Neuronal stem cell (in vitro differentiated cells): Measurements from ENCODE around the gene ZNF141.
"Not testable (repeated sequence)": the region's sequence is repeated elsewhere in the genome, so short reads cannot be mapped to it uniquely, and the experiment has no call there.

Source experiments
- DNase-seq: peaks from one replicate; pipeline ENCODE4 v3.0.0-alpha.2; 2013; ENCODE audit warnings: low spot score
- H2AFZ ChIP-seq: one replicate; pipeline ENCODE4 v1.6.1; 2013; ENCODE audit warnings: mild to moderate bottlenecking, low read length, inconsistent platforms
- H2AK5ac ChIP-seq: 2 replicates; pipeline ENCODE4 v1.6.1; 2013; ENCODE audit warnings: low read depth, mild to moderate bottlenecking, inconsistent platforms, low read length, moderate library complexity, mixed read lengths
- H2BK120ac ChIP-seq: 2 replicates; pipeline ENCODE4 v1.6.1; 2013; ENCODE audit warnings: low read depth, mild to moderate bottlenecking, inconsistent platforms, low read length, moderate library complexity, mixed read lengths
- H2BK12ac ChIP-seq: one replicate; pipeline ENCODE4 v1.6.1; 2013; ENCODE audit warnings: low read length, inconsistent platforms
- H2BK15ac ChIP-seq: 2 replicates; pipeline ENCODE4 v1.6.1; 2013; ENCODE audit warnings: mild to moderate bottlenecking, low read length, inconsistent platforms, mixed read lengths
- H2BK5ac ChIP-seq: one replicate; pipeline ENCODE4 v1.6.1; 2013; ENCODE audit warnings: inconsistent platforms, mild to moderate bottlenecking, low read length, moderate library complexity
- H3K14ac ChIP-seq: one replicate; pipeline ENCODE4 v1.6.1; 2013; ENCODE audit warnings: low read length, inconsistent platforms
- H3K18ac ChIP-seq: 2 replicates; pipeline ENCODE4 v1.6.1; 2013; ENCODE audit warnings: low read length, inconsistent platforms
- H3K23ac ChIP-seq: 2 replicates; pipeline ENCODE4 v1.6.1; 2013; ENCODE audit warnings: low read depth, mild to moderate bottlenecking, mixed read lengths, low read length, inconsistent platforms; ENCODE audit not compliant: poor library complexity
- H3K27ac ChIP-seq: replicated peaks from 3 replicates; pipeline ENCODE4 v1.5.1; 2013; ENCODE audit warnings: low read length, inconsistent platforms
- H3K27me3 ChIP-seq, 3 experiments: 2 replicates each; pipeline ENCODE4 v1.6.1; 2013; ENCODE audit warnings: low read length in 3 of 3, mild to moderate bottlenecking in 2 of 3, inconsistent platforms in 1 of 3, low read depth in 1 of 3, mixed read lengths in 1 of 3, moderate library complexity in 1 of 3; ENCODE audit not compliant: control insufficient read depth in 3 of 3, insufficient read depth in 3 of 3
- H3K36me3 ChIP-seq, 2 donors: replicated peaks in 1 of 2; 2 replicates each; pipeline ENCODE4 v1.6.1; 2013; ENCODE audit warnings: low read length in 2 of 2; ENCODE audit not compliant: control insufficient read depth in 2 of 2, insufficient read depth in 2 of 2
- H3K4ac ChIP-seq: 2 replicates; pipeline ENCODE4 v1.6.1; 2013; ENCODE audit warnings: inconsistent platforms, mild to moderate bottlenecking, low read length, moderate library complexity
- H3K4me1 ChIP-seq, 2 donors: 1 replicate in 1 of 2; 2 replicates in 1 of 2; pipeline ENCODE4 v1.6.1; 2013; ENCODE audit warnings: low read length in 2 of 2, low read depth in 1 of 2; ENCODE audit not compliant: control insufficient read depth in 2 of 2, insufficient read depth in 1 of 2
- H3K4me2 ChIP-seq: one replicate; pipeline ENCODE4 v1.6.1; 2013; ENCODE audit warnings: mild to moderate bottlenecking, low read length, inconsistent platforms; ENCODE audit not compliant: insufficient read depth, poor library complexity, severe bottlenecking
- H3K4me3 ChIP-seq, 2 donors: 2 replicates each; pipeline ENCODE4 v1.5.1; 2013; ENCODE audit warnings: low read length in 2 of 2, mild to moderate bottlenecking in 2 of 2, inconsistent platforms in 1 of 2, moderate library complexity in 1 of 2
- H3K79me1 ChIP-seq: one replicate; pipeline ENCODE4 v1.6.1; 2013; ENCODE audit warnings: low read depth, mild to moderate bottlenecking, inconsistent platforms, low read length, moderate library complexity
- H3K9ac ChIP-seq: one replicate; pipeline ENCODE4 v1.6.1; 2013; ENCODE audit warnings: mild to moderate bottlenecking, low read depth, low read length, inconsistent platforms; ENCODE audit not compliant: poor library complexity
- H3K9me3 ChIP-seq, 2 donors: replicated peaks in 1 of 2; 2 replicates each; pipeline versions ENCODE3 to v1.6.1; 2013; ENCODE audit warnings: low read length in 2 of 2, mild to moderate bottlenecking in 2 of 2, inconsistent platforms in 1 of 2, low read depth in 1 of 2, mixed read lengths in 1 of 2, moderate library complexity in 1 of 2; ENCODE audit not compliant: control insufficient read depth in 2 of 2, insufficient read depth in 1 of 2
- H4K8ac ChIP-seq: one replicate; pipeline ENCODE4 v1.6.1; 2013; ENCODE audit warnings: low read depth, mild to moderate bottlenecking, inconsistent platforms, low read length, moderate library complexity
- H4K91ac ChIP-seq: one replicate; pipeline ENCODE4 v1.6.1; 2013; ENCODE audit warnings: low read length, low read depth, mild to moderate bottlenecking, inconsistent platforms; ENCODE audit not compliant: poor library complexity
- WGBS, 2 donors: extraction: QIAGEN DNeasy Blood & Tissue Kit; methylation state at CpG; one replicate each; pipeline ENCODE4 v1.1.7; 2013; ENCODE audit warnings: missing lambda C conversion rate in 2 of 2, mixed read lengths in 1 of 2; ENCODE audit not compliant: insufficient read length in 2 of 2, insufficient replicate concordance in 1 of 2; ENCODE audit errors: extremely low coverage in 2 of 2; 5-methylcytosine and 5-hydroxymethylcytosine counted together

ZNF141 gene

DNA sequence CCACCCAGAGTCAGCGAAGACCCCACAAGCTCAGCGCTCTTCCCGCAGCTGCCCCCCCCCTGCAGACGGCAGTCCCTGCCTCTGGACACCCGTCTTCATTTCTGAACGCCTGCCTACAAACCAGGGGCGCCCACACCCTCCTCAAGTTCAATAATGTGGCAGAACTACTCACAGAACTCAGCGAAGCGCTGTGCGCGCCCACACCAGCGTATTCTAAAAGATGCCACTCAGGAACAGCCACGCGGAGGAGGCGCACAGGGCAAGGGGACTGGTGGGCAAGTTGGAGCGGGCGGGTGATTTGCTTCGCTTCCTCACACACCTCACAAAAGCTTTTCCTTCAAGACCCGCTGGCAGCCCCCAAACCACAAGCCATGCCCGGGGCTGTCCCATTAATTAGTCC, 33.1 kb upstream of the ZNF141 start:
- not testable (repeated sequence) for H3K27me3 ChIP-seq, H3K79me1 ChIP-seq, H4K91ac ChIP-seq, H3K36me3 ChIP-seq, H2BK15ac ChIP-seq, H3K18ac ChIP-seq, H2BK5ac ChIP-seq, H2BK12ac ChIP-seq, H4K8ac ChIP-seq, H2AK5ac ChIP-seq, H3K4me1 ChIP-seq, H3K23ac ChIP-seq, DNase-seq, H2BK120ac ChIP-seq, H3K4ac ChIP-seq, H3K27ac ChIP-seq
- Histone ChIP-seq H3K9ac (peak overlapping the region; percentile 87), H3K14ac (peak overlapping the region; percentile 94), H3K9me3 (peaks cover 4 to 31% of the 10 kb centered on the region in 2 donors), H2AFZ (peak overlapping the region; percentile 95), H3K4me2 (peak overlapping the region; percentile 76), H3K4me3 (peak overlapping the region; percentile 63 to 92)
- no CpG with 5 or more reads among the region's 20 CpGs for WGBS, 2 donors

GRCh38 chr4:304969-305680, 32.5 kb upstream of the ZNF141 start, which contains the start of gene ZNF732:
Gene ZNF732 (minus strand): TSS chr4:305474. CDS start chr4:305310, 164 bp downstream.
- peak within 1 kb of the TSS; percentile 25 for H3K27ac ChIP-seq
- peak within 1 kb of the TSS; percentile 87 for H3K9ac ChIP-seq
- no peak within 1 kb of the TSS for H4K8ac ChIP-seq
- H3K18ac ChIP-seq, result peak within 1 kb of the TSS; percentile 89
- peaks cover 0 to 2% of the 10 kb centered on the region in 2 donors for H3K4me1 ChIP-seq
- H3K23ac ChIP-seq, result peak within 1 kb of the TSS; percentile 90
- H3K4ac ChIP-seq, result no peak within 1 kb of the TSS
- no peaks in the 10 kb centered on the region for H3K79me1 ChIP-seq
- peak within 1 kb of the TSS; percentile 63 to 92 for H3K4me3 ChIP-seq
- H2BK15ac ChIP-seq, result no peak within 1 kb of the TSS
- DNase-seq, result peak; percentile 87
- H3K9me3 ChIP-seq, result peaks cover 4 to 31% of the 10 kb centered on the region in 2 donors
- peak within 1 kb of the TSS; percentile 80 for H2AK5ac ChIP-seq
- no peak within 1 kb of the TSS for H2BK120ac ChIP-seq
- H3K36me3 ChIP-seq, result peaks cover 0 to 2% of the 10 kb centered on the region in 2 donors
- WGBS, 2 donors, result no CpG with 5 or more reads among the region's 53 CpGs
- peak within 1 kb of the TSS; percentile 94 for H3K14ac ChIP-seq
- no peak within 1 kb of the TSS for H2BK12ac ChIP-seq
- no peak within 1 kb of the TSS for H2BK5ac ChIP-seq
- H3K27me3 ChIP-seq, result peaks cover 0 to 3% (median 0%) of the 10 kb centered on the region in 3 experiments
- H3K4me2 ChIP-seq, result peak within 1 kb of the TSS; percentile 76
- peak within 1 kb of the TSS; percentile 95 for H2AFZ ChIP-seq
- no peak within 1 kb of the TSS for H4K91ac ChIP-seq

DNA sequence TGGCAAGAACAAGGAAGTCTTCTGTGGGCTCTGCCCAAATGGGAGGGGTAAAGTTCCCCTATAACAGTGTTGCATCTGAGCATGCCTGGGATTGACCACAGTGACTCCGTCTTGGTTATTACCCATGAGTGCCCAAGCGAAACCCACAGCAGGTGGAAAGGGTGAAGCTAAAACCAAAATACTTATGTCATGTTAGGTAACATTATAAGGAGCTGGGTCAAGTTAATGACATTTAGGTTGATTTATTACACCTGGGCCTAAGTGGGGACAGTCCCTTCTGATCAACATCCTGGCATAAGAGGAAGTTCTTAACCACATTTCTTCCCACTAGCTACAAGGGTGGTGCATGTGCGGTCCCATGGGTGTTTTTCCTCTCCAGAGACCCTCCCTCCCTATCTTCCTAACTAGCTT, 31.1 kb upstream of the ZNF141 start:
- Histone ChIP-seq H4K8ac (no peak overlapping the region), H2BK15ac (no peak overlapping the region), H2AK5ac (no peak overlapping the region), H3K4ac (no peak overlapping the region), H2BK120ac (no peak overlapping the region), H3K9me3 (peaks cover 4 to 35% of the 10 kb centered on the region in 2 donors), H3K4me1 (peaks cover 0 to 2% of the 10 kb centered on the region in 2 donors), H3K36me3 (peaks cover 0 to 2% of the 10 kb centered on the region in 2 donors), H3K23ac (no peak overlapping the region), H2AFZ (no peak overlapping the region), H3K4me3 (no peak overlapping the region), H2BK12ac (no peak overlapping the region), H3K14ac (no peak overlapping the region), H3K79me1 (no peaks in the 10 kb centered on the region), H3K18ac (no peak overlapping the region), H3K27me3 (peaks cover 0 to 3% (median 0%) of the 10 kb centered on the region in 3 experiments), H2BK5ac (no peak overlapping the region), H3K4me2 (no peak overlapping the region), H3K27ac (no peak overlapping the region), H4K91ac (no peak overlapping the region), H3K9ac (no peak overlapping the region)
- WGBS, 2 donors, result no CpG with 5 or more reads among the region's 3 CpGs
- DNase-seq, result no peak

DNA sequence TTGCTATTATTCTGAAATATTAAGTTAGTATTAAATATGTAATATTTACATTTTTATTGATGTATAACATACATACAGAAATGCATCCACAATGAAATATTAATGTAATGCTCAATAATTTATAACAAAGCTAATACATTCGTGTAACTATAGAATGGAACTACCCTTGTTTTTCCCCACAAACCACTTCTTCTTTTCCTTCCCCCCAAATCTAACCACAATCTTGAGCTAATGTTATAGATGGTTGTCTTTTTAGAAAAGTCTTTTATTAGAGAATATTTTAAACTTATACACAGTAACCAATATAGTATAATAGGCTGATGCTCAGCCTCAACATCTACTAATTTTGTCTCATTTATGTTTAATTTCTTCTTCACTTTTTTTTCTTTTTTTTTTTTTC, 27.8 kb upstream of the ZNF141 start:
- no peaks in the 10 kb centered on the region for H3K36me3 ChIP-seq
- no peak overlapping the region for H4K91ac ChIP-seq
- H3K14ac ChIP-seq, result no peak overlapping the region
- no peaks in the 10 kb centered on the region for H3K4me1 ChIP-seq
- H3K4ac ChIP-seq, result no peak overlapping the region
- no peak overlapping the region for H3K4me3 ChIP-seq
- H3K4me2 ChIP-seq, result no peak overlapping the region
- no peak overlapping the region for H3K18ac ChIP-seq
- WGBS, 2 donors, result no CpG with 5 or more reads among the region's 1 CpG
- DNase-seq, result no peak
- no peak overlapping the region for H2AFZ ChIP-seq
- H3K9me3 ChIP-seq, result peaks cover 0 to 16% of the 10 kb centered on the region in 2 donors
- peaks cover 0 to under 1% (median 0%) of the 10 kb centered on the region in 3 experiments for H3K27me3 ChIP-seq
- H3K79me1 ChIP-seq, result no peaks in the 10 kb centered on the region
- no peak overlapping the region for H3K9ac ChIP-seq
- H3K27ac ChIP-seq, result no peak overlapping the region
- H2AK5ac ChIP-seq, result no peak overlapping the region
- no peak overlapping the region for H2BK12ac ChIP-seq
- H4K8ac ChIP-seq, result no peak overlapping the region
- no peak overlapping the region for H2BK120ac ChIP-seq
- H2BK15ac ChIP-seq, result no peak overlapping the region
- H3K23ac ChIP-seq, result no peak overlapping the region
- H2BK5ac ChIP-seq, result no peak overlapping the region
